Fibroblast of lung (primary cell): ENCODE results near the gene CMIP.

Experiments used
- CTCF ChIP-seq, 2 donors: IDR thresholded peaks in 1 of 2; conservative IDR thresholded peaks in 1 of 2; 1 replicate in 1 of 2; 2 replicates in 1 of 2; pipeline ENCODE4 v1.5.1; 2011 to 2012; ENCODE audit warnings: low read length in 2 of 2, control low read depth in 1 of 2, inconsistent platforms in 1 of 2, low read depth in 1 of 2, mild to moderate bottlenecking in 1 of 2
- EZH2 ChIP-seq: IDR thresholded peaks from 2 replicates; pipeline ENCODE4 v1.5.1; 2012; ENCODE audit warnings: low read length, control low read depth, mild to moderate bottlenecking; ENCODE audit errors: missing control alignments

GRCh38 chr16:81616321-81617020 lies 171.9 kb downstream of the CMIP start:
- TF ChIP-seq EZH2: no peak
- TF ChIP-seq CTCF (conservative IDR thresholded peaks at IDR 0.05 in 1 of 2, IDR thresholded peaks at IDR 0.05 in 1 of 2; ENCODE audit: low read depth in 1 of 2, low read length in 2 of 2): no peak
